ENCODE measurements around the gene ADAM19. TPM values are rescaled to one million over a fixed set of nuclear protein-coding genes. Genes with fewer than 3 reads are reported as not detected.
"Not testable (repeated sequence)": the region's sequence is repeated elsewhere in the genome, so short reads cannot be mapped to it uniquely, and the experiment has no call there.

ADAM19 gene
- total RNA-seq, 1 experiment from 2014 or later: 50.0 TPM

GRCh38 chr5:157491471-157491995 is 84.0 kb downstream of the ADAM19 start:
- Histone ChIP-seq H3K27ac (no peak overlapping the region), H3K9me3 (replicated peaks) (no peaks in the 10 kb centered on the region), H3K4me3 (no peak overlapping the region), H3K36me3 (peaks cover 61% of the 10 kb centered on the region), H3K4me1 (no peaks in the 10 kb centered on the region), H3K27me3 (no peaks in the 10 kb centered on the region)
- no peak for DNase-seq

GRCh38 chr5:157487358-157487757 is 88.2 kb downstream of the ADAM19 start:
- Histone ChIP-seq H3K9me3 (replicated peaks) (no peaks in the 10 kb centered on the region), H3K27me3 (no peaks in the 10 kb centered on the region), H3K36me3 (peaks cover 73% of the 10 kb centered on the region), H3K4me3 (no peak overlapping the region), H3K27ac (no peak overlapping the region), H3K4me1 (no peaks in the 10 kb centered on the region)
- no peak for DNase-seq

- H3K36me3 ChIP-seq: peaks cover 73% of the 10 kb centered on the region
- H3K27ac ChIP-seq: no peak overlapping the region
- H3K27me3 ChIP-seq: no peaks in the 10 kb centered on the region
- no peak for DNase-seq
- no peaks in the 10 kb centered on the region for H3K9me3 ChIP-seq (replicated peaks)
- no peak overlapping the region for H3K4me3 ChIP-seq
- no peaks in the 10 kb centered on the region for H3K4me1 ChIP-seq
Observed at GRCh38 chr5:157486861-157487260, 88.7 kb downstream of the ADAM19 start.

GRCh38 chr5:157486221-157486681 is 89.3 kb downstream of the ADAM19 start:
- H3K27me3 ChIP-seq: no peaks in the 10 kb centered on the region
- no peaks in the 10 kb centered on the region for H3K9me3 ChIP-seq (replicated peaks)
- no peak for DNase-seq

GRCh38 chr5:157485811-157486210 is 89.8 kb downstream of the ADAM19 start:
- no peak overlapping the region for H3K27ac ChIP-seq
- H3K36me3 ChIP-seq: peaks cover 74% of the 10 kb centered on the region
- no peaks in the 10 kb centered on the region for H3K4me1 ChIP-seq
- H3K9me3 ChIP-seq (replicated peaks): no peaks in the 10 kb centered on the region
- no peak for DNase-seq
- no peaks in the 10 kb centered on the region for H3K27me3 ChIP-seq
- no peak overlapping the region for H3K4me3 ChIP-seq

More at GRCh38 chr5:157486221-157486681, 89.3 kb downstream of the ADAM19 start:
- Histone ChIP-seq H3K27ac (no peak overlapping the region), H3K36me3 (peaks cover 74% of the 10 kb centered on the region), H3K4me1 (no peaks in the 10 kb centered on the region), H3K4me3 (no peak overlapping the region)

GRCh38 chr5:157485340-157485739 is 90.2 kb downstream of the ADAM19 start:
- Histone ChIP-seq H3K27ac (no peak overlapping the region), H3K36me3 (peaks cover 76% of the 10 kb centered on the region), H3K9me3 (replicated peaks) (no peaks in the 10 kb centered on the region), H3K4me3 (no peak overlapping the region), H3K4me1 (no peaks in the 10 kb centered on the region), H3K27me3 (no peaks in the 10 kb centered on the region)
- DNase-seq: no peak

- Histone ChIP-seq H3K36me3 (peaks cover 74% of the 10 kb centered on the region), H3K4me1 (no peaks in the 10 kb centered on the region), H3K27ac (no peak overlapping the region), H3K4me3 (no peak overlapping the region), H3K27me3 (no peaks in the 10 kb centered on the region), H3K9me3 (replicated peaks) (no peaks in the 10 kb centered on the region)
- DNase-seq: peak in 1 of 2 experiments; percentile 27
Observed at GRCh38 chr5:157484768-157485167, 90.8 kb downstream of the ADAM19 start.

GRCh38 chr5:157482702-157483101 is 92.9 kb downstream of the ADAM19 start:
- not testable (repeated sequence) for H3K9me3 ChIP-seq (replicated peaks); H3K27me3 ChIP-seq; H3K4me3 ChIP-seq; H3K4me1 ChIP-seq; DNase-seq; H3K27ac ChIP-seq
- peaks cover 62% of the 10 kb centered on the region for H3K36me3 ChIP-seq

- H3K27me3 ChIP-seq: no peaks in the 10 kb centered on the region
- H3K4me1 ChIP-seq: no peaks in the 10 kb centered on the region
- no peaks in the 10 kb centered on the region for H3K9me3 ChIP-seq (replicated peaks)
- H3K36me3 ChIP-seq: peaks cover 54% of the 10 kb centered on the region
- DNase-seq: no peak
- H3K27ac ChIP-seq: no peak overlapping the region
- H3K4me3 ChIP-seq: no peak overlapping the region
Observed at GRCh38 chr5:157481666-157482065, 93.9 kb downstream of the ADAM19 start.

GRCh38 chr5:157481265-157481664 is 94.3 kb downstream of the ADAM19 start:
- no peaks in the 10 kb centered on the region for H3K4me1 ChIP-seq
- H3K4me3 ChIP-seq: no peak overlapping the region
- H3K27me3 ChIP-seq: no peaks in the 10 kb centered on the region
- DNase-seq: no peak
- H3K27ac ChIP-seq: no peak overlapping the region
- H3K36me3 ChIP-seq: peaks cover 53% of the 10 kb centered on the region
- H3K9me3 ChIP-seq (replicated peaks): no peaks in the 10 kb centered on the region

- H3K9me3 ChIP-seq (replicated peaks): no peaks in the 10 kb centered on the region
- peaks cover 45% of the 10 kb centered on the region for H3K36me3 ChIP-seq
- no peaks in the 10 kb centered on the region for H3K4me1 ChIP-seq
- no peak for DNase-seq
- no peak overlapping the region for H3K27ac ChIP-seq
- no peak overlapping the region for H3K4me3 ChIP-seq
- H3K27me3 ChIP-seq: no peaks in the 10 kb centered on the region
Observed at GRCh38 chr5:157479612-157480510, 95.7 kb downstream of the ADAM19 start.

GRCh38 chr5:157479166-157479565 is 96.4 kb downstream of the ADAM19 start:
- Histone ChIP-seq H3K27ac (no peak overlapping the region), H3K4me1 (no peaks in the 10 kb centered on the region), H3K27me3 (no peaks in the 10 kb centered on the region), H3K36me3 (peaks cover 39% of the 10 kb centered on the region), H3K9me3 (replicated peaks) (no peaks in the 10 kb centered on the region), H3K4me3 (no peak overlapping the region)
- no peak for DNase-seq

- Histone ChIP-seq H3K27ac (no peak overlapping the region), H3K9me3 (replicated peaks) (no peaks in the 10 kb centered on the region), H3K36me3 (peaks cover 37% of the 10 kb centered on the region)
Observed at GRCh38 chr5:157478726-157479125, 96.8 kb downstream of the ADAM19 start.

GRCh38 chr5:157477814-157478494 is 97.6 kb downstream of the ADAM19 start:
- H3K4me1 ChIP-seq: no peaks in the 10 kb centered on the region
- no peaks in the 10 kb centered on the region for H3K27me3 ChIP-seq
- no peak for DNase-seq
- no peak overlapping the region for H3K4me3 ChIP-seq
- no peaks in the 10 kb centered on the region for H3K9me3 ChIP-seq (replicated peaks)
- H3K27ac ChIP-seq: no peak overlapping the region
- H3K36me3 ChIP-seq: peaks cover 33% of the 10 kb centered on the region

More at GRCh38 chr5:157478726-157479125, 96.8 kb downstream of the ADAM19 start:
- Histone ChIP-seq H3K4me3 (no peak overlapping the region), H3K4me1 (no peaks in the 10 kb centered on the region), H3K27me3 (no peaks in the 10 kb centered on the region)
- no peak for DNase-seq

Measured in SJCRH30 (cell line).